ENCODE results near the gene SLC16A13. TPM values are rescaled to one million over a fixed set of nuclear protein-coding genes. Genes with fewer than 3 reads are reported as not detected.
"Not testable (repeated sequence)": the region's sequence is repeated elsewhere in the genome, so short reads cannot be mapped to it uniquely, and the experiment has no call there.

Gene SLC16A13
- total and polyA plus RNA-seq, 2 donors (not counting 1 experiment from before 2014, with no cell fraction given): 1.3 to 1.4 TPM

- H3K4me1 ChIP-seq (ENCODE audit: control insufficient read depth, extremely low read depth, insufficient read depth, low read length): peaks cover 2% of the 10 kb centered on the region
- no peaks in the 10 kb centered on the region for H4K20me1 ChIP-seq (ENCODE audit: control insufficient read depth, extremely low read depth, insufficient read depth, low read length)
- H3K79me2 ChIP-seq (ENCODE audit: control insufficient read depth, insufficient read depth, low read length): no peaks in the 10 kb centered on the region
- no peak for DNase-seq (ENCODE audit: low read depth in 2 of 2)
- H3K4me3 ChIP-seq (replicated peaks in 1 of 4; ENCODE audit: control extremely low read depth in 1 of 4, insufficient read depth in 1 of 4, low read depth in 3 of 4, low read length in 4 of 4): no peak overlapping the region
- no peak for TF ChIP-seq EZH2 (IDR thresholded peaks at IDR 0.05; ENCODE audit: low read length, missing control alignments)
- TF ChIP-seq CTCF (conservative IDR thresholded peaks at IDR 0.05 in 1 of 2, IDR thresholded peaks at IDR 0.05 in 1 of 2; ENCODE audit: low read depth in 1 of 2, low read length in 2 of 2): no peak
- H3K9ac ChIP-seq (ENCODE audit: insufficient read depth, low read length): no peak overlapping the region
- H2AFZ ChIP-seq (ENCODE audit: low read length): no peak overlapping the region
- no peaks in the 10 kb centered on the region for H3K9me3 ChIP-seq (ENCODE audit: control insufficient read depth, insufficient read depth, low read depth, low read length)
- no peak overlapping the region for H3K4me2 ChIP-seq (ENCODE audit: extremely low read depth, insufficient read depth, low read length)
- H3K27me3 ChIP-seq (ENCODE audit: control insufficient read depth, insufficient read depth, low read length): peaks cover 5% of the 10 kb centered on the region
- no peaks in the 10 kb centered on the region for H3K36me3 ChIP-seq (ENCODE audit: control insufficient read depth, insufficient read depth, low read length)
- H3K27ac ChIP-seq (ENCODE audit: insufficient read depth, low read length): no peak overlapping the region
These were observed 13.2 kb downstream of the SLC16A13 start for GRCh38 chr17:7048968-7049367.

- H3K79me2 ChIP-seq (ENCODE audit: control insufficient read depth, insufficient read depth, low read length); H2AFZ ChIP-seq (ENCODE audit: low read length); H3K27me3 ChIP-seq (ENCODE audit: control insufficient read depth, insufficient read depth, low read length); H3K36me3 ChIP-seq (ENCODE audit: control insufficient read depth, insufficient read depth, low read length); H3K4me2 ChIP-seq (ENCODE audit: extremely low read depth, insufficient read depth, low read length); H3K4me3 ChIP-seq (replicated peaks in 1 of 4; ENCODE audit: control extremely low read depth in 1 of 4, insufficient read depth in 1 of 4, low read depth in 3 of 4, low read length in 4 of 4); H3K9ac ChIP-seq (ENCODE audit: insufficient read depth, low read length); H3K4me1 ChIP-seq (ENCODE audit: control insufficient read depth, extremely low read depth, insufficient read depth, low read length); H4K20me1 ChIP-seq (ENCODE audit: control insufficient read depth, extremely low read depth, insufficient read depth, low read length); DNase-seq (ENCODE audit: low read depth in 2 of 2); H3K27ac ChIP-seq (ENCODE audit: insufficient read depth, low read length); H3K9me3 ChIP-seq (ENCODE audit: control insufficient read depth, insufficient read depth, low read depth, low read length): not testable (repeated sequence)
These were observed 14.8 kb downstream of the SLC16A13 start for GRCh38 chr17:7050583-7050982.

GRCh38 chr17:7056386-7056785, 20.6 kb downstream of the SLC16A13 start:
- H3K4me3 ChIP-seq (replicated peaks in 1 of 4; ENCODE audit: control extremely low read depth in 1 of 4, insufficient read depth in 1 of 4, low read depth in 3 of 4, low read length in 4 of 4): no peak overlapping the region
- no peak overlapping the region for H3K9ac ChIP-seq (ENCODE audit: insufficient read depth, low read length)
- H2AFZ ChIP-seq (ENCODE audit: low read length): no peak overlapping the region
- no peaks in the 10 kb centered on the region for H4K20me1 ChIP-seq (ENCODE audit: control insufficient read depth, extremely low read depth, insufficient read depth, low read length)
- H3K9me3 ChIP-seq (ENCODE audit: control insufficient read depth, insufficient read depth, low read depth, low read length): no peaks in the 10 kb centered on the region
- peaks cover 3% of the 10 kb centered on the region for H3K4me1 ChIP-seq (ENCODE audit: control insufficient read depth, extremely low read depth, insufficient read depth, low read length)
- H3K27ac ChIP-seq (ENCODE audit: insufficient read depth, low read length): no peak overlapping the region
- H3K27me3 ChIP-seq (ENCODE audit: control insufficient read depth, insufficient read depth, low read length): peaks cover 3% of the 10 kb centered on the region
- H3K4me2 ChIP-seq (ENCODE audit: extremely low read depth, insufficient read depth, low read length): no peak overlapping the region
- DNase-seq (ENCODE audit: low read depth in 2 of 2): peak in 1 of 2 donors; percentile 53
- no peaks in the 10 kb centered on the region for H3K36me3 ChIP-seq (ENCODE audit: control insufficient read depth, insufficient read depth, low read length)
- H3K79me2 ChIP-seq (ENCODE audit: control insufficient read depth, insufficient read depth, low read length): no peaks in the 10 kb centered on the region
- TF ChIP-seq EZH2 (IDR thresholded peaks at IDR 0.05; ENCODE audit: low read length, missing control alignments) (no peak), CTCF (conservative IDR thresholded peaks at IDR 0.05 in 1 of 2, IDR thresholded peaks at IDR 0.05 in 1 of 2; ENCODE audit: low read depth in 1 of 2, low read length in 2 of 2) (no peak)
